CD4-positive, CD25-positive, alpha-beta regulatory T cell (primary cell): ENCODE results near the gene PCCA. TPM values are rescaled to one million over a fixed set of nuclear protein-coding genes. Genes with fewer than 3 reads are reported as not detected.
"Not testable (repeated sequence)": the region's sequence is repeated elsewhere in the genome, so short reads cannot be mapped to it uniquely, and the experiment has no call there.

Experiments used
- ATAC-seq, 2 donors: fragments of 150-1000 bp; cut with Tn5 transposase; one replicate each; pipeline ENCODE4 v1.10.0; 2021; ENCODE audit warnings: low read depth in 2 of 2, moderate number of reproducible peaks in 2 of 2, moderate library complexity in 1 of 2
- DNase-seq, 3 donors: peaks; one replicate each; pipeline versions ENCODE4 v3.0.0 to v3.0.0-alpha.2; 2012 to 2022; ENCODE audit warnings: mixed read lengths in 1 of 3
- H3K27ac ChIP-seq: one replicate; pipeline ENCODE4 v1.7.0; 2013; ENCODE audit warnings: mild to moderate bottlenecking, low read length; ENCODE audit not compliant: insufficient read depth, poor library complexity, severe bottlenecking
- H3K27me3 ChIP-seq: one replicate; pipeline ENCODE4 v1.7.0; 2013; ENCODE audit warnings: low read length; ENCODE audit not compliant: control insufficient read depth, insufficient read depth
- H3K36me3 ChIP-seq: one replicate; pipeline ENCODE4 v1.7.0; 2013; ENCODE audit warnings: mild to moderate bottlenecking, low read length, moderate library complexity; ENCODE audit not compliant: control insufficient read depth, insufficient read depth
- H3K4me1 ChIP-seq: 2 replicates; pipeline ENCODE4 v1.7.0; 2013; ENCODE audit warnings: mild to moderate bottlenecking, low read length; ENCODE audit not compliant: insufficient read depth, control insufficient read depth, poor library complexity, severe bottlenecking
- H3K4me3 ChIP-seq: one replicate; pipeline ENCODE4 v1.7.0; 2013; ENCODE audit warnings: low read depth, mild to moderate bottlenecking, low read length, moderate library complexity
- H3K9me3 ChIP-seq, 2 experiments: 1 replicate in 1 of 2; 2 replicates in 1 of 2; pipeline ENCODE4 v1.7.0; 2013; ENCODE audit warnings: low read length in 2 of 2, mild to moderate bottlenecking in 1 of 2, moderate library complexity in 1 of 2; ENCODE audit not compliant: control insufficient read depth in 2 of 2
- H3K27ac Mint-ChIP-seq, 3 donors: one replicate each; pipeline ENCODE4 v1.8.0; 2020 to 2022; ENCODE audit warnings: mild to moderate bottlenecking in 3 of 3, mixed read lengths in 3 of 3, moderate library complexity in 2 of 3
- H3K27me3 Mint-ChIP-seq: one replicate; pipeline ENCODE4 v1.8.0; 2022; ENCODE audit warnings: mild to moderate bottlenecking, mixed read lengths
- H3K36me3 Mint-ChIP-seq: one replicate; pipeline ENCODE4 v1.8.0; 2020; ENCODE audit warnings: mixed read lengths
- H3K4me1 Mint-ChIP-seq, 4 donors: one replicate each; pipeline ENCODE4 v1.8.0; 2020 to 2022; ENCODE audit warnings: mixed read lengths in 4 of 4, mild to moderate bottlenecking in 1 of 4
- H3K4me3 Mint-ChIP-seq, 4 donors: one replicate each; pipeline ENCODE4 v1.8.0; 2020 to 2022; ENCODE audit warnings: mild to moderate bottlenecking in 4 of 4, mixed read lengths in 4 of 4, moderate library complexity in 3 of 4
- H3K9me3 Mint-ChIP-seq, 7 donors: one replicate each; pipeline ENCODE4 v1.8.0; 2020 to 2022; ENCODE audit warnings: mixed read lengths in 7 of 7, mild to moderate bottlenecking in 3 of 7, moderate library complexity in 2 of 7
- polyA plus RNA-seq, 4 donors: library from polyadenylated mRNA; unstranded; fragments of 300-500 nt; fragmentation: Illumina TruSeq; gene quantifications; one replicate each; pipeline ENCODE4 v1.2.3, GENCODE V29; 2021
- total RNA-seq: library from RNA; stranded (reverse); gene quantifications from one replicate; pipeline ENCODE4 v1.2.3, GENCODE V29; 2022

Gene PCCA
- total and polyA plus RNA-seq, 5 donors from 2014 or later = 8.0 to 14.8 (median 10.4) TPM

GRCh38 chr13:100365680-100366079 is 276.8 kb downstream of the PCCA start:
- H3K4me1 Mint-ChIP-seq = peaks cover 0 to 21% (median under 1%) of the 10 kb centered on the region in 4 donors
- H3K9me3 Mint-ChIP-seq = peaks cover 0 to 2% (median 0%) of the 10 kb centered on the region in 7 donors
- no peak for DNase-seq
- H3K27ac ChIP-seq = no peak overlapping the region
- no peaks in the 10 kb centered on the region for H3K36me3 ChIP-seq
- no peaks in the 10 kb centered on the region for H3K27me3 Mint-ChIP-seq
- H3K27ac Mint-ChIP-seq = peak overlapping the region in 1 of 3 donors; percentile 50
- no peak for ATAC-seq
- no peaks in the 10 kb centered on the region for H3K9me3 ChIP-seq
- H3K36me3 Mint-ChIP-seq = peaks cover 18% of the 10 kb centered on the region
- H3K27me3 ChIP-seq = no peaks in the 10 kb centered on the region
- no peak overlapping the region for H3K4me3 ChIP-seq
- H3K4me3 Mint-ChIP-seq = no peak overlapping the region
- H3K4me1 ChIP-seq = no peaks in the 10 kb centered on the region

GRCh38 chr13:100378533-100378932 is 289.6 kb downstream of the PCCA start:
- Histone ChIP-seq H3K27ac (no peak overlapping the region), H3K36me3 (no peaks in the 10 kb centered on the region), H3K4me1 (no peaks in the 10 kb centered on the region), H3K9me3 (peaks cover 11 to 14% of the 10 kb centered on the region in 2 experiments), H3K4me3 (no peak overlapping the region), H3K27me3 (no peaks in the 10 kb centered on the region)
- no peak for ATAC-seq
- peaks cover 53% of the 10 kb centered on the region for H3K36me3 Mint-ChIP-seq
- peaks cover 2 to 29% (median 8%) of the 10 kb centered on the region in 7 donors for H3K9me3 Mint-ChIP-seq
- H3K27me3 Mint-ChIP-seq = no peaks in the 10 kb centered on the region
- DNase-seq = no peak
- no peak overlapping the region for H3K4me3 Mint-ChIP-seq
- peaks cover 0 to 4% (median 1%) of the 10 kb centered on the region in 4 donors for H3K4me1 Mint-ChIP-seq
- no peak overlapping the region for H3K27ac Mint-ChIP-seq

- Histone ChIP-seq H3K4me1 (no peaks in the 10 kb centered on the region), H3K27me3 (no peaks in the 10 kb centered on the region), H3K27ac (no peak overlapping the region), H3K9me3 (peaks cover 11% of the 10 kb centered on the region in 2 experiments), H3K4me3 (no peak overlapping the region), H3K36me3 (no peaks in the 10 kb centered on the region)
- Mint-ChIP-seq H3K4me3 (no peak overlapping the region), H3K27ac (no peak overlapping the region), H3K36me3 (peaks cover 38% of the 10 kb centered on the region), H3K27me3 (no peaks in the 10 kb centered on the region), H3K9me3 (peaks cover 2 to 19% (median 6%) of the 10 kb centered on the region in 7 donors), H3K4me1 (peaks cover 0 to 4% (median under 1%) of the 10 kb centered on the region in 4 donors)
- ATAC-seq (no peak), DNase-seq (no peak)
Measured at GRCh38 chr13:100381595-100382224, 292.8 kb downstream of the PCCA start.

- Mint-ChIP-seq H3K27ac (no peak overlapping the region), H3K36me3 (peaks cover 37% of the 10 kb centered on the region), H3K27me3 (no peaks in the 10 kb centered on the region), H3K4me3 (no peak overlapping the region), H3K4me1 (peaks cover 0 to 4% (median under 1%) of the 10 kb centered on the region in 4 donors), H3K9me3 (peaks cover 2 to 17% (median 5%) of the 10 kb centered on the region in 7 donors)
- Histone ChIP-seq H3K4me1 (no peaks in the 10 kb centered on the region), H3K36me3 (no peaks in the 10 kb centered on the region), H3K9me3 (peaks cover 4 to 9% of the 10 kb centered on the region in 2 experiments), H3K27me3 (no peaks in the 10 kb centered on the region), H3K4me3 (no peak overlapping the region), H3K27ac (no peak overlapping the region)
- no peak for DNase-seq
- ATAC-seq = no peak
Measured at GRCh38 chr13:100382785-100383184, 293.9 kb downstream of the PCCA start.

DNA sequence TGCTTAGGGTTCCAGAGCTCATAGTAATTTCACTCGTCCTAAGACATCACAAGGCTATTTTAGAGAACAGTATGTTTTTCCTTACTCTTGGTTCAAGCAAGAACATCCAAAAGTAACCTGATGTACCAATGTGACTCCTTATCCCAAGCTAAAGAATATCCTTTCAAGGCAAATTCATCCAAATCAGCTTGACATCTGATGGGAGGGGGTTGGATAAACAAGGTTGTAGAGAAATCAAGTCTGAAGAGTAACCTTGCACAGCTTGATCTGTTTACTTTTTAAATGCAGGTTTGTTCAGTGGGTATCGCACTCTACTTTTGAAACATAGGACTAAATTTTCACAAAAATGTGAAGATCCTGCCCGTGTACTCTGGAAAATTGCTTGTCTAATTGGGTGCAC is 298.5 kb downstream of the PCCA start:
- Mint-ChIP-seq H3K9me3 (peaks cover 0 to 2% (median 0%) of the 10 kb centered on the region in 7 donors), H3K4me3 (no peak overlapping the region), H3K36me3 (peaks cover 16% of the 10 kb centered on the region), H3K27ac (peak overlapping the region in 1 of 3 donors; percentile 27), H3K27me3 (no peaks in the 10 kb centered on the region), H3K4me1 (peaks cover 0 to 7% (median 3%) of the 10 kb centered on the region in 4 donors)
- Histone ChIP-seq H3K4me3 (no peak overlapping the region), H3K4me1 (no peaks in the 10 kb centered on the region), H3K9me3 (no peaks in the 10 kb centered on the region), H3K27ac (no peak overlapping the region), H3K27me3 (no peaks in the 10 kb centered on the region), H3K36me3 (no peaks in the 10 kb centered on the region)
- no peak for ATAC-seq
- DNase-seq = no peak

DNA sequence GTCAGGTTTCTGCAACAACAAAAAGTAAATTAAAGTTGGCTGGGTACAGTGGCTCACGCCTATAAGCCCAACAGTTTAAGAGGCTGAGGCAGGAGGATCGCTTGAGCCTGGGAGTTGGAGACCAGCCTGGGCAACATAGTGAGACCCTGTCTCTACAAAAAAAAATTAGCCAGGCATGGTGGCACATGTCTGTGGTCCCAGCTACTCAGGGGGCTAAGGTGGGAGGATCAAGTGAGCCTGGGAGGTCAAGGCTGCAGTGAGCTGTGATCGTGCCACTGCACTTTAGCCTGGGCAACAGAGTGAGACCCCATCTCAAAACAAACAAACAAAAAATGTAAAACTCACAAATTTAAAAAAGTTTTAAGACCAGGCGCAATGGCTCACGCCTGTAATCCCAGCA is 299.3 kb downstream of the PCCA start:
- DNase-seq, H3K27me3 ChIP-seq, H3K9me3 ChIP-seq, H3K27me3 Mint-ChIP-seq, H3K4me3 ChIP-seq, ATAC-seq, H3K4me3 Mint-ChIP-seq, H3K36me3 ChIP-seq, H3K27ac ChIP-seq, H3K9me3 Mint-ChIP-seq, H3K27ac Mint-ChIP-seq, H3K4me1 ChIP-seq: not testable (repeated sequence)
- peaks cover 11% of the 10 kb centered on the region for H3K36me3 Mint-ChIP-seq
- peaks cover 4 to 14% (median 8%) of the 10 kb centered on the region in 4 donors for H3K4me1 Mint-ChIP-seq

DNA sequence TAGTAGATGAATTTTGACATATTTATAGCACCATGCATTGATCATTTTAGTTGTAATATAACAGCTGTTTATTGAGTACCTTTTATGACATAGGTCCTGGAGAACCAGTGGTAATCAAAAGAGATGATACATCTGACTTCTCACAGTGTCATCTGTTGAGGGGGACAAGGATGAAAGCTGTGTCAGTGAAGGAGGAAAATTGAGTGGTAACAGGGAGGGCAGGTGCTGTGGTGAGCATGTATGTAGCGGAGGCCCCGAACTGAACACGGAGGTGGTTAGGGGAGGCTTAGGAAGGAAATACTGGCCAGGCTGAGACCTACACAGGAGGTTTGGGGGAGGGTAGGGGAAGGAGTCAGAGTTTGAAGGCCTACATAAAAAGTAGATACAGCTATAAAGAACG is 300.0 kb downstream of the PCCA start:
- no peaks in the 10 kb centered on the region for H3K36me3 ChIP-seq
- Mint-ChIP-seq H3K4me3 (no peak overlapping the region), H3K27ac (no peak overlapping the region), H3K4me1 (peaks cover 5 to 20% (median 12%) of the 10 kb centered on the region in 4 donors), H3K36me3 (peaks cover 11% of the 10 kb centered on the region), H3K27me3 (no peaks in the 10 kb centered on the region), H3K9me3 (peaks cover 0 to 2% (median 0%) of the 10 kb centered on the region in 7 donors)
- DNase-seq (no peak), ATAC-seq (no peak)
- peaks cover 1% of the 10 kb centered on the region for H3K4me1 ChIP-seq
- no peak overlapping the region for H3K4me3 ChIP-seq
- no peaks in the 10 kb centered on the region for H3K27me3 ChIP-seq
- no peaks in the 10 kb centered on the region for H3K9me3 ChIP-seq
- H3K27ac ChIP-seq = no peak overlapping the region

GRCh38 chr13:100389617-100390016 is 300.7 kb downstream of the PCCA start:
- no peaks in the 10 kb centered on the region for H3K27me3 Mint-ChIP-seq
- H3K27ac Mint-ChIP-seq = no peak overlapping the region
- Histone ChIP-seq H3K4me1 (peaks cover 7% of the 10 kb centered on the region), H3K36me3 (no peaks in the 10 kb centered on the region), H3K27ac (no peak overlapping the region), H3K27me3 (no peaks in the 10 kb centered on the region), H3K9me3 (no peaks in the 10 kb centered on the region), H3K4me3 (no peak overlapping the region)
- H3K4me3 Mint-ChIP-seq = no peak overlapping the region
- DNase-seq = no peak
- peaks cover 5 to 26% (median 14%) of the 10 kb centered on the region in 4 donors for H3K4me1 Mint-ChIP-seq
- peaks cover 0 to 2% (median 0%) of the 10 kb centered on the region in 7 donors for H3K9me3 Mint-ChIP-seq
- no peak for ATAC-seq
- peaks cover 11% of the 10 kb centered on the region for H3K36me3 Mint-ChIP-seq
